ENCODE data around the gene PGBD1.

GRCh38 chr6:28311139-28311823 lies 29.9 kb downstream of the PGBD1 start:
- TF ChIP-seq EP300 (IDR thresholded peaks at IDR 0.05) (no peak), CTCF (IDR thresholded peaks at IDR 0.05) (no peak)

All from stomach (tissue), 4 donors.